HG02970 (cell line): ENCODE measurements around the gene RSPH9.

Source experiments
- ATAC-seq: cut with Tn5 transposase; IDR thresholded peaks from one replicate; pipeline ENCODE4 v1.9.1; 2021; ENCODE audit warnings: mild to moderate bottlenecking, moderate library complexity, moderate number of reproducible peaks; ENCODE audit not compliant: unreplicated experiment, low FRiP score

The RSPH9 gene

GRCh38 chr6:43644940-43645612 lies at the start of gene RSPH9:
Gene RSPH9, plus strand, starts transcription at chr6:43645036. Its CDS starts 63 bp downstream, at chr6:43645099.
- ATAC-seq, result no peak

GRCh38 chr6:43600595-43600994 lies 44.2 kb upstream of the RSPH9 start:
- ATAC-seq, result no peak

- no peak for ATAC-seq
These were observed 40.7 kb upstream of the RSPH9 start for GRCh38 chr6:43604174-43604573.

GRCh38 chr6:43606019-43606418 lies 38.8 kb upstream of the RSPH9 start:
- ATAC-seq, result no peak

GRCh38 chr6:43608310-43608763 lies 36.5 kb upstream of the RSPH9 start:
- no peak for ATAC-seq

GRCh38 chr6:43608807-43609206 lies 36.0 kb upstream of the RSPH9 start:
- no peak for ATAC-seq

- ATAC-seq, result no peak
These were observed 35.4 kb upstream of the RSPH9 start for GRCh38 chr6:43609402-43609801.

GRCh38 chr6:43610431-43610830 lies 34.4 kb upstream of the RSPH9 start:
- no peak for ATAC-seq

GRCh38 chr6:43613721-43614395 lies 31.0 kb upstream of the RSPH9 start:
- no peak for ATAC-seq

GRCh38 chr6:43614396-43614730 lies 30.5 kb upstream of the RSPH9 start:
- ATAC-seq, result no peak

GRCh38 chr6:43616725-43617472 lies 27.9 kb upstream of the RSPH9 start:
- no peak for ATAC-seq

GRCh38 chr6:43621078-43621835 lies 23.6 kb upstream of the RSPH9 start:
- no peak for ATAC-seq

GRCh38 chr6:43621836-43622180 lies 23.0 kb upstream of the RSPH9 start:
- ATAC-seq, result no peak

GRCh38 chr6:43622541-43622940 lies 22.3 kb upstream of the RSPH9 start:
- no peak for ATAC-seq

GRCh38 chr6:43623880-43624785 lies 20.7 kb upstream of the RSPH9 start:
- ATAC-seq, result no peak

GRCh38 chr6:43624786-43625288 lies 20.0 kb upstream of the RSPH9 start:
- no peak for ATAC-seq

GRCh38 chr6:43625393-43625992 lies 19.3 kb upstream of the RSPH9 start:
- ATAC-seq, result no peak

- no peak for ATAC-seq
These were observed 17.6 kb upstream of the RSPH9 start for GRCh38 chr6:43627008-43627825.
